GM19324 (cell line): Measurements from ENCODE around the gene HAX1.
A peak's percentile ranks its signal among the peaks of the same experiment; 100 is the strongest.
"Not testable (repeated sequence)": the region's sequence is repeated elsewhere in the genome, so short reads cannot be mapped to it uniquely, and the experiment has no call there.

Experiments
- ATAC-seq: cut with Tn5 transposase; IDR thresholded peaks from one replicate; pipeline ENCODE4 v1.9.1; 2021; ENCODE audit warnings: mild to moderate bottlenecking, moderate library complexity; ENCODE audit not compliant: unreplicated experiment, low FRiP score

The HAX1 gene

DNA sequence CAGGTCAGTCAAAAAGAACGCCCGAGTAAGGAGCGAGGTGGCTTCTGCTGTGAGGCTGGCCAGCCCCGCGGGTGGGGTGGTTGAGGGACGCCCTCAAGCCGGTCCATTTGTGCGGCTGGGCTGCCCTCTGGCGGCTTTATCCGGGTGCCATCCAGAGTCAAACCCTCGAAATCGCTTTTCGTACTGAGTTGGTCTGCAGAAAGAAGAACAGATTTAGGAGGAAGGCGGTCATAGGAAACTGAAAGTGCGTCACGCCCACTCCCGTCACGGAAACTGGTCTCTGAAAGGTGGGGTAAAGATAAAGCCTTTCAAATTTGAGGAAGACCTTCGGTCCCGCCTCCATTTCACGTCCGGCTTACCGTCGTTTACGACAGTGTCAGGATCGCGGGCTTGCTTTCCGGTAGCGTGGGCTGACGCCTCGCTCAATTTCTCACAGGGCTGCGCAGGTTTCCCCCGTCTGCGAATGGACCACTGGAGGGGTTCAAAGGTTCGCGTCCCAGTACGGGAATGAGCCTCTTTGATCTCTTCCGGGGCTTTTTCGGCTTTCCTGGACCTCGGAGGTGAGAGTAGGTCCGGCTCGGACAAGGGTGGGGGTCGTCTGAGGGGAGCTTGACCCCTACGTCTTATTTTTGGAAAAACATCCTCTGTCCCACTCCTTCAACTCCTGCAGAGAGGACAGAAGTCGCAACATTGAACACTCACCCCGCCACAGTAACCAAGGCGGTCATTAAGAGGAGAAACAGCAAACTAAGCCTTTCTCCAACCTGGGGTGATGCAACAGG, at the start of gene HAX1:
HAX1 (plus strand) TSS at position 413 of the 782 bp plus-strand sequence; CDS start at position 508, 95 bp downstream.
- peak; percentile 88 for ATAC-seq

- ATAC-seq: no peak
These were observed 49.5 kb upstream of the HAX1 start for GRCh38 chr1:154222918-154223317.

GRCh38 chr1:154223621-154224020, 48.8 kb upstream of the HAX1 start:
- no peak for ATAC-seq

DNA sequence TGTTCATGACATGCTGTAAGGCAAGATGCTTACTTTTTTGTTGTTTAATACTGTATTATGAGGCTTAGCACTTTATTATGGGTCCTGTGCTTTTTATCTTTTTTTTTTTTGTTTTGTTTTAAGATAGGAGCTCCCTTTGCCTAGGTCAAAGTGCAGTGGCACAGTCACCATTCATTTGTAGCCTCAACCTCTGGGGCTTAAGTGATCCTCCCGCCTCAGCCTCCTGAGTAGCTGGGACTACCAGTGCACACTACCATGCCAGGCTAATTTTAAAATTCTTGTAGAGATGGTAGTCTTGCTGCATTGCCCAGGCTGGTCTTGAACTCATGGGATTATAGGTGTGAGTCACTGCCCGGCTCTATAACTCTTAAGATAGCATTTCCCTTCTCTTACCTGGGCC, 47.1 kb upstream of the HAX1 start:
- no peak for ATAC-seq

DNA sequence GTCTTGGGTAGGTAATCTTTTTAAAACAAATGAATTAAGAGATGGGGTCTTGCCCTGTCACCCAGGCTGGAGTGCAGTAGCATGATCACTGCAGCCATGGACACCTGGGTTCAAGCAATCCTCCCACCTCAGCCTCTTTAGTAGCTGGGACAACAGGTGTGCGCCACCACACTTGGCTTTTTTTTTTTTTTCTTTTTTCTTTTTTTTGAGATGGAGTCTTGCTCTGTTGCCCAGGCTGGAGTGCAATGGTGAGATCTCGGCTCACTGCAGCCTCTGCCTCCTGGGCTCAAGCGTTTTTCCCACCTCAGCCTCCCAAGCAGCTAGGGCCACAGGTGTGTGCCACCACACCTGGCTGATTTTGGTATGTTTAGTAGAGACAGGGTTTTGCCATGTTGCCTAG, 41.3 kb upstream of the HAX1 start:
- ATAC-seq: not testable (repeated sequence)

DNA sequence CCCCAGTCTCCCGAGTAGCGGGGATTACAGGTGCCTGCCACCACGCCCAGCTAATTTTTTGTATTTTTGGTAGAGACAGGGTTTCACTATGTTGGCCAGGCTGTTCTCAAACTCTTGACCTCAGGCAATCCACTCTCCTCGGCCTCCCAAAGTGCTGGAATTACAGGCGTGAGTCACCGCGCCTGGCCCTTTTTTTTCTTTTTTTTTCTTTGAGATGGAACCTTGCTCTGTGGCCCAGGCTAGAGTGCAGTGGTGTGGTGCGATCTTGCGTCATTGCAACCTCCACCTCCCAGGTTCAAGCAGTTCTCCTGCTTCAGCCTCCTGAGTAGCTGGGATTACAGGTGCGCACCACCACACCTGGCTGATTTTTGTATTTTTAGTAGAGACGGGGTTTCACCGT, 39.3 kb upstream of the HAX1 start:
- not testable (repeated sequence) for ATAC-seq

- ATAC-seq: no peak
These were observed 35.6 kb upstream of the HAX1 start for GRCh38 chr1:154236855-154237254.

DNA sequence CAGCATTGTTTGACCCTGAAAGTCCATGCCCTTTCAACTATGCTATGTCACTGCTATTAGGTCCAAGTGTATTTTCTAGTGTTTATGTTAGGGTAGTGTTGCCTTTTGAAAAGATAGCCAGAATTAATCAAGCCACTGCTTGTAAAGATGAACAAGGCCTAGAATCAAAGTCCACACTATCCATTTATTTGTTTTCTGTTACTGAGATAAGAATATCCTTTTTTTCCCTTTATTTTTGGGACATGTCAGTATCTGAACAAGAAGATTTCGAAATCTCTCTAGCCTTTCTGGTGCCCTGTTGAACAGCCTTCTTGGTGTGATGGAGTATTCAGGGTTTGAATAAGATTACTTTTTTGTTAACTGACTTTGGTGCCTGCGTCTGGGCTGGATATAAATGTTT, 35.0 kb upstream of the HAX1 start:
- no peak for ATAC-seq

GRCh38 chr1:154237880-154238506, 34.4 kb upstream of the HAX1 start:
- no peak for ATAC-seq

- no peak for ATAC-seq
These were observed 32.9 kb upstream of the HAX1 start for GRCh38 chr1:154239491-154239890.

GRCh38 chr1:154240294-154240833, 32.1 kb upstream of the HAX1 start:
- ATAC-seq: no peak

- no peak for ATAC-seq
These were observed 30.6 kb upstream of the HAX1 start for GRCh38 chr1:154241703-154242351.

- ATAC-seq: no peak
These were observed 18.8 kb upstream of the HAX1 start for GRCh38 chr1:154253671-154254070.

- ATAC-seq: no peak
These were observed 15.7 kb upstream of the HAX1 start for GRCh38 chr1:154256686-154257085.

DNA sequence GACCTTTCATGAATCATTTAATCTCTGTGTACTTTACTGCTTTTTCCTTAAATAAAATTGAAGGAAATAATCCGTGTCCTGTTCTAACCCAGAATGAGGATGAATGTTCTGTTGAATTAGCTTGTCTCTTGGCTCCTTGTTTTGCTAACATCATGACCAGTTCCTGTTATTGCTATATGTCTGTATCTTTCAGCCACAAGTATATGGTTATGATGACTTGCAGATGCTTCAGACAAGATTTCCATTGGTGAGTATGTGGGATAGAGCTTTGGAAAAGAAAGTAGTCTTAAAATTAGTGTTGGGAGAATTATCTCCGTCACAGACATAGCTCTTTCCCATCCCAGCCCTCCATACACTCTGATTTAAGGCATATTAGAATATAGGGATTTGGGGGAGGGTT, 13.6 kb upstream of the HAX1 start:
- no peak for ATAC-seq

DNA sequence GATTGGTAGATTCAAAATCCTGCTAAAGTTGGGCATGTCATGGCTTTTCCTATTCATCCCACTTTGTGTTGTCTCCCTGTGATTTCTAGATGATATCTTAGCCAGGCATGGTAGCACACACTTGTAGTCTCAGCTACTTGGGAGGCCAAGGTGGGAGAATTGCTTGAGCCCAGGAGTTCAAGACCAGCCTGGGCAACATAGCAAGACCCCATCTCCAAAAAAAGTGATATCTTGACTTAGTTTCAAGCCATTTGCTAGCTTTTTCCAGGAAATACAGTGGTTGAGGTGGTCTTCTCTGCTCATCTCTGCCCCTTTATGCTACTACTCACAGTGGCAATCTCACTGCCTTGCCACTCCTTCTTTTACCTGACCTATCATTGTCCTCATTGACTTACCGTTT, 12.3 kb upstream of the HAX1 start:
- ATAC-seq: no peak

DNA sequence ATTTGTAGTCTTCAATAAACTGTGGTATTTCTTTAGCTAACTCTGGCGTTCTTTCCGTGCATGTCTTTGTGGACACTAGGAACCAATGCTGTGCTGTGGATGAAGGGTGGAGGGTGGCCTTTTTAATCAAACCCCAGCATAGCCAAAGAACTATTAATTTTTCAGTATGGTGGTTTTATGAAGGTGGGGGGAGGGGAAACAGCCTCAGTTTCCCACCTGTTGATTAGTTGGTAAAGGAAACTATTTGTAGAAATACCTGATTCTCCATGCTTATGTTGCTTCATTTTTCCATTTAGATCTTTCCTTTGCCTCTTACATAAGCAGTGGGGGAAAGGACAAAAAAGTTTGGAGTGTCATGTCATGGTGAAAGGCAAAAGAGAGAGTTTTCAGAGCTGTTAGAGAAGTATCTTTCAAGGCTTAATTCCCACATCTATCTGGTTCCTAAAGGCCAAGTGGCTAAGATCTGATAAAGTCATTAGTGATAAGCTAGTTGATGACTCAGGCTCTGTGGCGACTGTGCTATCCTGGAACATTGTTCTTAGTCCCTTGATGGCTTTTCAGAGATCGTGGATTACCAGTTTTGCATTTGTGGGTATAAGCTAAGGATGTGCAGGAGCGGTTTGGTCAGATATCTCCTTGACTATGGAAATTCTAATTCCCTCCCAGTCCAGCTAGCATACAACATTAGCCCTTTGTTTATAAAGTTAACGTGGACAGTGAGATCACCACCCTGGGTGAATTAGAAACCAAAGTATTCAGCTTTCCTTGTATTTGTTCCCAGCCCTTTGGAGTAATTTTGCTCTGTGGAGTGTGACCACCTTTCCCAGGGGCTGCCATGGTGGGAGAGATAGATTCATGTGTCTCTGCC, 8.7 kb upstream of the HAX1 start:
- no peak for ATAC-seq

DNA sequence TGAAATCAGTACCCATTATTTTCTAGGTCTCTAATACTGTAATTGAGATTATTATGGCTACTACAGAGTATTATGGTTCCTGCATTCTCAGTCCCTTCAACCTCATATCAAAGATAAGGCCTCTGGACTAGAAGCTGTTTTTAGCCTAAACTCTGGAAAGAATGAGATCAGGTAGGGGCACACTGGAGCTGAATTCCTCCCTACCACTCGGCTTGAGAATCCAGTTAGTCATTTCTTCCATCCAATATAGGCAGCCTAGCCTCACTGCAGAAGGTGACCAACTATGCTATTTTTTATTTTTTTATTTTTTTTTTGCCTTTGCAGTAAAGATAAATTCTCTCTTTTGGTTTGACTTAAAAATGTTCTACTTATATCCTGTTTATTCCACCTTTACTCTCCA, 8.0 kb upstream of the HAX1 start:
- ATAC-seq: no peak

DNA sequence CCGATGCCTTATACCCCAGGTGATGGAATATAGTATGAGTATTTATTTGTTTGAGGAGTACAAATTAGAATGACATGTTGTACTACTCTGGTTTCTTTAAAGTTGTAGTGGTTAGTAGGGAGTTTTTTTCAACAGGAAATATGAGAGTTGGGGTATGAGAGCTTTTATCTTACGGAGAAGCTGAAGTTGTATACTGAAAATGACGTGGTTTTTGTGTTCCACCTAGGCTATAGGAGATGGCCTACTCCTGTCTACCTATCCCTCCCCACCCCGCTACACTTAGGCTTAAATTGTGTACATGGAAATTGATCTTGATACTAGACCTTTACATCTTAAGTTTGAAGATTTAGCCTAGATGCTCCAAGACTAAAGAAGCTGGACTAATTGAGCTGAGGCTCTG, 6.8 kb upstream of the HAX1 start:
- ATAC-seq: no peak

GRCh38 chr1:154270833-154271232, 1.6 kb upstream of the HAX1 start:
- ATAC-seq: no peak
